Measurements from ENCODE around the gene BDNF. TPM values are rescaled to one million over a fixed set of nuclear protein-coding genes. Genes with fewer than 3 reads are reported as not detected.

BDNF gene
- total RNA-seq, 1 experiment from 2014 or later = 8.5 TPM

DNA sequence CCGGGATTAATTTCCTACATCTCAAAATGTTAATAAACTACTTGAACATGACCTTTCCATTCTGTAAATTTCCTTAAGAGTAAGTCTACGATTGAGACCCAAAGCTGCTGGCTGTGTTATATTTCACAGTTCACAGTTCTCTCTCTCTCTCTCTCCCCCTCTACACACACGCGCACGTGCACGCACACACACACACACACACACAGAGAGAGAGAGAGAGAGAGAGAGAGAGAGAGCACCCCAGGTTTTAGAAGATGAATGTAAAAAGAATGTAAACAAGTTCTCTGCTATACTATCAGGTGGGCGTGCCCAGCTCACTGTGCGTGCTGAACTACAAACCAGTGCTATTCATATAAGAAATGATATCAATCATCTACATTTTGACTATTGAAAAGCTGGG is 3.3 kb downstream of the BDNF start:
- Mint-ChIP-seq H3K27ac (ENCODE audit: unreplicated experiment) (peak overlapping the region; percentile 51), H3K36me3 (ENCODE audit: insufficient read depth, unreplicated experiment) (no peaks in the 10 kb centered on the region), H3K9me3 (ENCODE audit: unreplicated experiment) (no peaks in the 10 kb centered on the region), H3K27me3 (ENCODE audit: insufficient read depth, unreplicated experiment) (no peaks in the 10 kb centered on the region), H3K4me3 (ENCODE audit: unreplicated experiment) (peak overlapping the region; percentile 90), H3K4me1 (ENCODE audit: low read depth, unreplicated experiment) (peaks cover 20% of the 10 kb centered on the region)
- Histone ChIP-seq H3K36me3 (ENCODE audit: control insufficient read depth, insufficient read depth, low read length) (no peaks in the 10 kb centered on the region), H3K4me1 (peaks cover 17% of the 10 kb centered on the region), H3K4me3 (ENCODE audit: low read depth, low read length) (no peak overlapping the region), H3K9me3 (no peaks in the 10 kb centered on the region), H3K27me3 (replicated peaks; ENCODE audit: control insufficient read depth, insufficient read depth, low read length) (no peaks in the 10 kb centered on the region)
- intact Hi-C loops (cut with micrococcal nuclease; ENCODE audit: unreplicated experiment) = loop anchor here (5.0 to 10.0 kb wide), 6 partner anchors 172 to 1325 kb away; no protein-coding TSS in a partner anchor
- TF ChIP-seq, protein P1, sequence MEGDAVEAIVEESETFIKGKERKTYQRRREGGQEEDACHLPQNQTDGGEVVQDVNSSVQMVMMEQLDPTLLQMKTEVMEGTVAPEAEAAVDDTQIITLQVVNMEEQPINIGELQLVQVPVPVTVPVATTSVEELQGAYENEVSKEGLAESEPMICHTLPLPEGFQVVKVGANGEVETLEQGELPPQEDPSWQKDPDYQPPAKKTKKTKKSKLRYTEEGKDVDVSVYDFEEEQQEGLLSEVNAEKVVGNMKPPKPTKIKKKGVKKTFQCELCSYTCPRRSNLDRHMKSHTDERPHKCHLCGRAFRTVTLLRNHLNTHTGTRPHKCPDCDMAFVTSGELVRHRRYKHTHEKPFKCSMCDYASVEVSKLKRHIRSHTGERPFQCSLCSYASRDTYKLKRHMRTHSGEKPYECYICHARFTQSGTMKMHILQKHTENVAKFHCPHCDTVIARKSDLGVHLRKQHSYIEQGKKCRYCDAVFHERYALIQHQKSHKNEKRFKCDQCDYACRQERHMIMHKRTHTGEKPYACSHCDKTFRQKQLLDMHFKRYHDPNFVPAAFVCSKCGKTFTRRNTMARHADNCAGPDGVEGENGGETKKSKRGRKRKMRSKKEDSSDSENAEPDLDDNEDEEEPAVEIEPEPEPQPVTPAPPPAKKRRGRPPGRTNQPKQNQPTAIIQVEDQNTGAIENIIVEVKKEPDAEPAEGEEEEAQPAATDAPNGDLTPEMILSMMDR (IDR thresholded peaks at IDR 0.05; ENCODE audit: insufficient read depth in 1 of 2, low read depth in 1 of 2, low read length in 1 of 2, severe bottlenecking in 1 of 2, unreplicated experiment in 1 of 2) = no peak
- DNase-seq = no peak
- BruUV-seq (replicated peaks) = no TSS peak
- ChIA-PET POLR2A (no interaction called here), CTCF (interaction anchor here (0.7 to 1.8 kb wide), 2 partner anchors 411 to 641 kb away, joined by 3 to 6 read pairs; partner anchors contain the start of genes KIF18A and METTL15)

DNA sequence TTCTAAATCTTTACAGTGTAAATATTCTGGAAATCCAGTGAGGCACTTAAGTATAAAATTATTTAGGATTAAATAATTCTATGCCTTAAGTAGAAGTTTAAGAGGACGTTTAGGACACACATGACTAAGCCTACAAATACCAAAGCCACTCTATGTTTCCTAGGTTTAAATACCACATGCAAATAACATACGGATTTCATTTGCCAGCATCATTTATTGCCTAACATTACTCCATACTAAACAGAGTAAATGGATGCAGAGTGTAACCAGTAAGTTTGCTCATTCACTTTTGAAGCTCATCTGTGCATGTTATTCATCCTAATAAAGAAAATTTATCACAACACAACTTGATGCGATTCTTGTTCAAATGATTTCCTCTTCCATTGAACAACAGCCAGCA is 4.1 kb downstream of the BDNF start:
- Mint-ChIP-seq H3K27me3 (ENCODE audit: insufficient read depth, unreplicated experiment) (no peaks in the 10 kb centered on the region), H3K27ac (ENCODE audit: unreplicated experiment) (no peak overlapping the region), H3K4me1 (ENCODE audit: low read depth, unreplicated experiment) (peaks cover 20% of the 10 kb centered on the region), H3K36me3 (ENCODE audit: insufficient read depth, unreplicated experiment) (no peaks in the 10 kb centered on the region), H3K4me3 (ENCODE audit: unreplicated experiment) (no peak overlapping the region), H3K9me3 (ENCODE audit: unreplicated experiment) (no peaks in the 10 kb centered on the region)
- POLR2A ChIA-PET = no interaction called here
- peaks cover 17% of the 10 kb centered on the region for H3K4me1 ChIP-seq
- no peak for DNase-seq
- H3K36me3 ChIP-seq (ENCODE audit: control insufficient read depth, insufficient read depth, low read length) = no peaks in the 10 kb centered on the region
- H3K4me3 ChIP-seq (ENCODE audit: low read depth, low read length) = no peak overlapping the region
- no TSS peak for BruUV-seq (replicated peaks)
- intact Hi-C loops (cut with micrococcal nuclease; ENCODE audit: unreplicated experiment) = loop anchor here (5.0 to 10.0 kb wide), 6 partner anchors 171 to 1326 kb away; no protein-coding TSS in a partner anchor
- CTCF ChIA-PET = interaction anchor here (0.6 to 1.8 kb wide), 4 partner anchors 13 to 834 kb away, joined by 3 to 6 read pairs (median 3); partner anchors contain the start of genes KIF18A and METTL15
- TF ChIP-seq, protein P1 (IDR thresholded peaks at IDR 0.05; ENCODE audit: insufficient read depth in 1 of 2, low read depth in 1 of 2, low read length in 1 of 2, severe bottlenecking in 1 of 2, unreplicated experiment in 1 of 2) = no peak
- no peaks in the 10 kb centered on the region for H3K27me3 ChIP-seq (replicated peaks; ENCODE audit: control insufficient read depth, insufficient read depth, low read length)
- H3K9me3 ChIP-seq = no peaks in the 10 kb centered on the region

DNA sequence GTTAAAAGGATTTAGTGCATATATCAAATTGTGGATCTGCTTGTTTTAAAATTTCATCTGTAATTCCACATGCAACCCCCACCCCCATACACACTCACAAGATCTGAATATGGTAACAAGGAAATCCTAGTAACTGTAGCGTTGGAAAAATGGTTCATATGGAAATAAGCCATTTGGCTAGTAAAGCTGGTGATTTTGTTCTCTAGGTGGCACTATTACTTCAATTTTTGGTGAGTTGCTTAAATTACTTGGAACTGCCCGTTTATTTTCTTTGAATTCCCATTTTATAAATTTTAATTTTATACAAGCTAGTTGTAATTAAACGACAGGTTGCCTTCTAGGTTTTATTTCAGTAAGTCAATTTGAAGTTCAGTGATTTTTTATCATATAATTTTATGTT is 5.3 kb downstream of the BDNF start:
- DNase-seq = no peak
- no peaks in the 10 kb centered on the region for H3K27me3 ChIP-seq (replicated peaks; ENCODE audit: control insufficient read depth, insufficient read depth, low read length)
- H3K4me3 ChIP-seq (ENCODE audit: low read depth, low read length) = no peak overlapping the region
- no peak overlapping the region for H3K27ac Mint-ChIP-seq (ENCODE audit: unreplicated experiment)
- no peaks in the 10 kb centered on the region for H3K9me3 Mint-ChIP-seq (ENCODE audit: unreplicated experiment)
- H3K4me1 ChIP-seq = peaks cover 17% of the 10 kb centered on the region
- ChIA-PET CTCF (interaction anchor here (0.6 to 1.5 kb wide), 5 partner anchors 11 to 1465 kb away, joined by 3 to 6 read pairs (median 3); no protein-coding TSS in a partner anchor), POLR2A (interaction anchor here (0.6 to 0.7 kb wide), 3 partner anchors 24 to 425 kb away, joined by 5 to 7 read pairs (median 6); partner anchors contain the start of gene LIN7C)
- no peak overlapping the region for H3K4me3 Mint-ChIP-seq (ENCODE audit: unreplicated experiment)
- no peaks in the 10 kb centered on the region for H3K36me3 Mint-ChIP-seq (ENCODE audit: insufficient read depth, unreplicated experiment)
- H3K36me3 ChIP-seq (ENCODE audit: control insufficient read depth, insufficient read depth, low read length) = no peaks in the 10 kb centered on the region
- intact Hi-C loops (cut with micrococcal nuclease; ENCODE audit: unreplicated experiment) = loop anchor here (1.0 to 10.0 kb wide), 8 partner anchors 170 to 1639 kb away; no protein-coding TSS in a partner anchor
- H3K9me3 ChIP-seq = no peaks in the 10 kb centered on the region
- TF ChIP-seq, protein P1 (IDR thresholded peaks at IDR 0.05; ENCODE audit: insufficient read depth in 1 of 2, low read depth in 1 of 2, low read length in 1 of 2, severe bottlenecking in 1 of 2, unreplicated experiment in 1 of 2) = peak; percentile 27 to 58
- no TSS peak for BruUV-seq (replicated peaks)
- H3K27me3 Mint-ChIP-seq (ENCODE audit: insufficient read depth, unreplicated experiment) = no peaks in the 10 kb centered on the region
- peaks cover 20% of the 10 kb centered on the region for H3K4me1 Mint-ChIP-seq (ENCODE audit: low read depth, unreplicated experiment)
